A673 (cell line): ENCODE data around the gene SUZ12. TPM values are rescaled to one million over a fixed set of nuclear protein-coding genes. Genes with fewer than 3 reads are reported as not detected.
"Not testable (repeated sequence)": the region's sequence is repeated elsewhere in the genome, so short reads cannot be mapped to it uniquely, and the experiment has no call there.

Experiments used
- BruUV-seq: library from RNA; stranded (reverse); fragments of 400-500 nt; replicated peaks from 2 replicates; lab custom pipeline; 2021; lab: Mats Ljungman, UMichigan
- CTCF ChIA-PET: fragments of 300-600 bp; sonication (Branson Sonifier 250); formaldehyde crosslinking; loops from one replicate; lab custom pipeline; 2022; ENCODE audit warnings: antibody characterized with exemption; lab: Charles Lee
- POLR2A ChIA-PET: fragments of 300-600 bp; sonication (Branson Sonifier 250); formaldehyde crosslinking; loops from one replicate; lab custom pipeline; 2022; ENCODE audit warnings: antibody characterized with exemption; ENCODE audit not compliant: low non-redundant PET; lab: Charles Lee
- DNase-seq: peaks from one replicate; pipeline ENCODE4 v3.0.0-alpha.2; 2015; ENCODE audit warnings: low spot score
- H3K27ac ChIP-seq: fragments of 200-600 bp; sonication (generic); 2 replicates; pipeline ENCODE4 v1.5.1; 2016; ENCODE audit warnings: mixed run types, low read depth, mild to moderate bottlenecking, mixed read lengths, antibody characterized with exemption, low read length; ENCODE audit not compliant: poor library complexity, severe bottlenecking
- H3K27me3 ChIP-seq: fragments of 200-600 bp; sonication (generic); replicated peaks from 2 replicates; pipeline ENCODE4 v1.6.1; 2017; ENCODE audit warnings: mixed run types, low read depth, mild to moderate bottlenecking, mixed read lengths, antibody characterized with exemption, low read length; ENCODE audit not compliant: insufficient read depth, poor library complexity
- H3K36me3 ChIP-seq: fragments of 200-600 bp; sonication (generic); 2 replicates; pipeline ENCODE4 v1.6.1; 2016; ENCODE audit warnings: mixed run types, mild to moderate bottlenecking, mixed read lengths, antibody characterized with exemption, low read length; ENCODE audit not compliant: insufficient read depth, poor library complexity, severe bottlenecking
- H3K4me1 ChIP-seq: fragments of 200-600 bp; sonication (generic); 2 replicates; pipeline ENCODE4 v1.6.1; 2017; ENCODE audit warnings: mixed run types, mild to moderate bottlenecking, mixed read lengths, antibody characterized with exemption, low read length; ENCODE audit not compliant: insufficient read depth, poor library complexity, severe bottlenecking
- H3K4me3 ChIP-seq: fragments of 200-600 bp; sonication (generic); 2 replicates; pipeline ENCODE4 v1.5.1; 2016; ENCODE audit warnings: low read depth, mixed run types, mild to moderate bottlenecking, mixed read lengths, low read length; ENCODE audit not compliant: poor library complexity, severe bottlenecking
- H3K9me3 ChIP-seq: fragments of 200-600 bp; sonication (generic); 2 replicates; pipeline ENCODE4 v1.6.1; 2016; ENCODE audit warnings: mixed run types, low read depth, mild to moderate bottlenecking, mixed read lengths, antibody characterized with exemption, low read length; ENCODE audit not compliant: poor library complexity, severe bottlenecking
- EZH2 ChIP-seq: fragments of 200-600 bp; sonication (generic); IDR thresholded peaks from 2 replicates; pipeline ENCODE4 v1.6.1; 2017; ENCODE audit warnings: borderline replicate concordance, low read depth, mild to moderate bottlenecking, mixed read lengths, antibody characterized with exemption, low read length; ENCODE audit not compliant: poor library complexity, severe bottlenecking
- intact Hi-C: fragments of 100-400 bp; cut with micrococcal nuclease; formaldehyde crosslinking; loops from one replicate; pipeline ENCODE4 v1.10.0; 2022; ENCODE audit not compliant: unreplicated experiment
- total RNA-seq: library from RNA; stranded (reverse); gene quantifications from 2 replicates; pipeline ENCODE4 v1.2.3, GENCODE V29; 2021
- TF ChIP-seq, protein P1 (sequence below): fragments of 300-800, 200-600 bp; sonication (generic); conservative IDR thresholded peaks from 2 replicates; pipeline ENCODE4 v1.5.1; 2017; ENCODE audit warnings: low read depth, mild to moderate bottlenecking, antibody characterized with exemption, low read length, moderate library complexity, mixed read lengths

Gene SUZ12
- total RNA-seq, 1 experiment from 2014 or later, result 29.9 TPM

DNA sequence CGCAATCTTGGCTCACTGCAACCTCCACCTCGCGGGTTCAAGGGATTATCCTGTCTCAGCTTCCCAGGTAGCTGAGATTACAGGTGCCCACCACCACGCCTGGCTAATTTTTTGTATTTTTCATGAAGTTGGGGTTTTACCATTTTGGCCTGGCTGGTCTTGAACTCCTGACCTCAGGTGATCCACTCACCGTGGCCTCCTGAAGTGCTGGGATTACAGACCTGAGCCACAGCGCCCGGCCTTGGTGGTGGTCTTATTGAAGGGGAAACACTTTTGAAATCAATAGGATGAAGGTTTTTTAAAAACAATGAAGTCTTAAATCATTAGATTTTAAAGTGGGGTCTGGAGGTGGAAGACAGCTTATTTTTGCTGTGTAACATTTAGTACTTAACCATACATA, 5.6 kb downstream of the SUZ12 start:
- BruUV-seq, intact Hi-C loops: not testable (repeated sequence)

DNA sequence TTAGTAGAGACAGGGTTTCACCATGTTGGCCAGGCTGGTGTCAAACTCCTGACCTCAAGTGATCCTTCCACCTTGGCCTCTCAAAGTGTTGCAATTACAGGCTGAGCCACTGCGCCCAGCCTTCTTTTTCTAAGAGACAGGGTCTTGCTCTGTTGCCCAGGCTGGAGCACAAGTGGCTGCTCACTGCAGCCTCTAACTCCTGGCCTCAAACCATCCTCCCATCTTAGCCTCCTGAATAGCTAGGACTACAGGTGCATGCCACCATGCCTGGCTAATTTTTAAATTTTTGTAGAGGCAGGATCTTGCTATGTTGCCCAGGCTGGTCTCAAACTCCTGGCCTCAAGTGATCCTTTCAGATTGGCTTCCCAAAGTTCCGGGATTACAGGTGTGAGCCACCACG, 15.1 kb downstream of the SUZ12 start:
- POLR2A ChIA-PET, DNase-seq, CTCF ChIA-PET: not testable (repeated sequence)

More for the DNA sequence above, 5.6 kb downstream of the SUZ12 start:
- H3K4me1 ChIP-seq, H3K27ac ChIP-seq, H3K4me3 ChIP-seq, H3K36me3 ChIP-seq, POLR2A ChIA-PET, H3K27me3 ChIP-seq, CTCF ChIA-PET, DNase-seq, H3K9me3 ChIP-seq: not testable (repeated sequence)

DNA sequence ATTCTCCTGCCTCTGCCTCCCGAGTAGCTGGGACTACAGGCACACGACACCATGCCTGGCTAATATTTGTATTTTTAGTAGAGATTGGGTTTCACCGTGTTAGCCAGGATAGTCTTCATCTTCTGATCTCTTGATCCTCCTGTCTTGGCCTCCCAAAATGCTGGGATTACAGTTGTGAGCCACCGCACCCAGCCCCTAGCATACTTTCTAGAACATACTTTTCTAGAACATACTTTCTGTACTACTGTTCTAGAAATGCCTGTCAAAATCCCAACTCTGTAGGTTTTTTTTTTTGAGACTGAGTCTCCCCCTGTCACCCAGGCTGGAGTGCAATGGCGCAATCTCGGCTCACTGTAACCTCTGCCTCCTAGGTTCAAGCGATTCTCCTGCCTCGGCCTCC, 27.3 kb downstream of the SUZ12 start:
- CTCF ChIA-PET, H3K4me1 ChIP-seq, H3K27me3 ChIP-seq, intact Hi-C loops, POLR2A ChIA-PET, H3K36me3 ChIP-seq, BruUV-seq, H3K27ac ChIP-seq, DNase-seq, H3K9me3 ChIP-seq, H3K4me3 ChIP-seq: not testable (repeated sequence)

More for the DNA sequence above, 15.1 kb downstream of the SUZ12 start:
- BruUV-seq, H3K36me3 ChIP-seq, H3K27ac ChIP-seq, H3K4me3 ChIP-seq, H3K9me3 ChIP-seq, H3K4me1 ChIP-seq, intact Hi-C loops, H3K27me3 ChIP-seq: not testable (repeated sequence)

DNA sequence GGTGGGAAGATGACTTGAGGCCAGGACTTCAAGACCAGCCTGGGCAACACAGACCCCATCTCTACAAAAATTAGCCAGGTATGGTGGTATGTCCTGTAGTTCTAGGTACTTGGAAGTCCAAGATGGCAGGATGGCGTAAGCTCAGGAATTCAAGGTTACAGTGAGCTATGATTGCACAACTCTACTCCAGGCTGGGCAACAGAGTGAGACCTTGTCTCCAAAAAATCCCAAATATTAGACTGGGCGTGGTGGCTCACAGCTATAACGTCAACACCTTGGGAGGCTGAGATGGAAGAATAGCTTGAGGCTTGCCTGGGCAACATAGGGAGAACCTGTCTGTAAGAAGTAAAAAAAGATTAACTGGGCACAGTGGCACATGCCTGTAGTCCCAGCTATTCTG, 30.8 kb downstream of the SUZ12 start:
- BruUV-seq, result no TSS peak
- Histone ChIP-seq H3K4me3 (no peak overlapping the region), H3K27ac (no peak overlapping the region), H3K9me3 (no peaks in the 10 kb centered on the region), H3K27me3 (no peaks in the 10 kb centered on the region), H3K4me1 (no peaks in the 10 kb centered on the region), H3K36me3 (no peaks in the 10 kb centered on the region)
- DNase-seq, result no peak
- no peak for TF ChIP-seq EZH2
- TF ChIP-seq, protein P1, sequence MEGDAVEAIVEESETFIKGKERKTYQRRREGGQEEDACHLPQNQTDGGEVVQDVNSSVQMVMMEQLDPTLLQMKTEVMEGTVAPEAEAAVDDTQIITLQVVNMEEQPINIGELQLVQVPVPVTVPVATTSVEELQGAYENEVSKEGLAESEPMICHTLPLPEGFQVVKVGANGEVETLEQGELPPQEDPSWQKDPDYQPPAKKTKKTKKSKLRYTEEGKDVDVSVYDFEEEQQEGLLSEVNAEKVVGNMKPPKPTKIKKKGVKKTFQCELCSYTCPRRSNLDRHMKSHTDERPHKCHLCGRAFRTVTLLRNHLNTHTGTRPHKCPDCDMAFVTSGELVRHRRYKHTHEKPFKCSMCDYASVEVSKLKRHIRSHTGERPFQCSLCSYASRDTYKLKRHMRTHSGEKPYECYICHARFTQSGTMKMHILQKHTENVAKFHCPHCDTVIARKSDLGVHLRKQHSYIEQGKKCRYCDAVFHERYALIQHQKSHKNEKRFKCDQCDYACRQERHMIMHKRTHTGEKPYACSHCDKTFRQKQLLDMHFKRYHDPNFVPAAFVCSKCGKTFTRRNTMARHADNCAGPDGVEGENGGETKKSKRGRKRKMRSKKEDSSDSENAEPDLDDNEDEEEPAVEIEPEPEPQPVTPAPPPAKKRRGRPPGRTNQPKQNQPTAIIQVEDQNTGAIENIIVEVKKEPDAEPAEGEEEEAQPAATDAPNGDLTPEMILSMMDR, result no peak
- ChIA-PET POLR2A (no interaction called here), CTCF (no interaction called here)
- intact Hi-C loops, result no loop called here

DNA sequence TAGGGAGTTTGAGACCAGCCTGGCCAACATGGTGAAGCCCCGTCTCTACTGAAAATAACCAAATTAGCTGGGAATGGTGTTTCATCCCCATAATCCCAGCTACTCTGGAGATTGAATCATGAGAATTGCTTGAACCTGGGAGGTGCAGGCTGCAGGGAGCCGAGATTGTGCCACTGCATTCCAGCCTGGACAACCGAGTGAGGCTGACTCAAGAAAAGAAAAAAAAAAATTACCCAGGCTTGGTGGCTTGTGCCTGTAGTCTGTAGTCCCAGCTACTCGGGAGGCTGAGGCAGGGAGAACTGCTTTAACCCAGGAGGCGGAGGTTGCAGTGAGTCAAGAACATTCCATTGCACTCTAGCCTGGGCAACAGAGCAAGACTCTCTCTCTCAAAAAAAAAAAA, 33.6 kb downstream of the SUZ12 start:
- H3K36me3 ChIP-seq, H3K9me3 ChIP-seq, POLR2A ChIA-PET, H3K27me3 ChIP-seq, DNase-seq, BruUV-seq, H3K4me1 ChIP-seq, intact Hi-C loops, CTCF ChIA-PET, H3K4me3 ChIP-seq, H3K27ac ChIP-seq: not testable (repeated sequence)

DNA sequence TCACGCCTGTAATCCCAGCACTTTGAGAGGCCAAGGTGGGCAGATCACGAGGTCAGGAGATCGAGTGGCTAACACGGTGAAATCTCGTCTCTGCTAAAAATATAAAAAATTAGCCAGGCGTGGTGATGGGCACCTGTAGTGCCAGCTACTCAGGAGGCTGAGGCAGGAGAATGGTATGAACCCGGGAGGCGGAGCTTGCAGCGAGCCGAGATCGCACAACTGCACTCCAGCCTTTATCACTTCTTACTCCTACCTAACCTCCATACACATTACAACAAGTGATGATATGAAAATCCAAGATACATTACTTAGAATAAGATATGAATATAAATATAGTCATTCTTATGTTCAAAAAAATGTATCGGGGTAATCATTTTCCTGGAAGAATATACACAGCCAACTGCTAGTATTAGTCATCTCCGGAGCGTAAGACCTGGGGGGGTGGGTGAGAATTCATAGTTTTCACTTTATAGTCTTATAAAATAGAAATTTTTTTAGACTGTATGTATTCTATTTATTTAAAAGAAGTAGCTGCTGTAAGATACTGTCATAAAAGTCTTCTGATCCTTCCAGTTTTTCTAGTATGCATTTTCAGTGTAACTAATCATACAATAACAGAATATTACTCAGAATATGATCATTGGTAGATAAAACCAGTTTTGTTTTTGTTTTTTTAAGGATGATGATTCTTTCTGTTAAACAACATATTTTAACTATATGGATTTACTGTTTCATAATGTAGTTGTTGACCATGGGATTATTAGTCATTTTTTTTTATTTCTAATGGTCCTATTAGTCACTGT, 37.7 kb downstream of the SUZ12 start:
- H3K9me3 ChIP-seq, H3K27me3 ChIP-seq, H3K27ac ChIP-seq, H3K36me3 ChIP-seq, H3K4me1 ChIP-seq, intact Hi-C loops, CTCF ChIA-PET, DNase-seq, POLR2A ChIA-PET, H3K4me3 ChIP-seq: not testable (repeated sequence)
- TSS peak; percentile 23 for BruUV-seq

DNA sequence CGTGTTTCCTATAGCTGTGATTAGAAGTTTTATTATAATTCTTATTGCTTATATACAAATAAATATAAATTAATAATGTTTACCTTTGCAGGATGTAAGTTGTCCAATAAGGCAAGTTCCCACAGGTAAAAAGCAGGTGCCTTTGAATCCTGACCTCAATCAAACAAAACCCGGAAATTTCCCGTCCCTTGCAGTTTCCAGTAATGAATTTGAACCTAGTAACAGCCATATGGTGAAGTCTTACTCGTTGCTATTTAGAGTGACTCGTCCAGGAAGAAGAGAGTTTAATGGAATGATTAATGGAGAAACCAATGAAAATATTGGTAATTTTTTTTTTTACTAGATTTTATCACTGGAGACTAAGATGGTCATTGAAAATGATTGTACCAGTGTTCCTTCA, 38.6 kb downstream of the SUZ12 start:
- DNase-seq, H3K36me3 ChIP-seq, H3K27me3 ChIP-seq, intact Hi-C loops, H3K9me3 ChIP-seq, POLR2A ChIA-PET, CTCF ChIA-PET, H3K4me1 ChIP-seq, H3K4me3 ChIP-seq, H3K27ac ChIP-seq, BruUV-seq: not testable (repeated sequence)
